IMR-90 (cell line): ENCODE measurements around the gene NCAPG2.

ENCODE experiments used
- BHLHE40 ChIP-seq: fragments of 150-350 bp; IDR thresholded peaks from 2 replicates; pipeline ENCODE4 v1.6.1; 2016; ENCODE audit warnings: mild to moderate bottlenecking, low read depth, low read length
- CHD1 ChIP-seq: IDR thresholded peaks from 2 replicates; pipeline ENCODE4 v1.6.1; 2012; ENCODE audit warnings: low read depth, low read length, improper control_type of control experiment
- FOS ChIP-seq: fragments of 150-350 bp; IDR thresholded peaks from 2 replicates; pipeline ENCODE4 v1.6.1; 2016; ENCODE audit warnings: low read depth, low read length
- MAFK ChIP-seq: IDR thresholded peaks from 2 replicates; pipeline ENCODE4 v1.6.1; 2012; ENCODE audit warnings: low read depth, low read length, improper control_type of control experiment
- POLR2A ChIP-seq: IDR thresholded peaks from 2 replicates; pipeline ENCODE4 v1.6.1; 2012; ENCODE audit warnings: mild to moderate bottlenecking, low read depth, low read length
- TF ChIP-seq, protein P1 (sequence below): fragments of 150-350 bp; IDR thresholded peaks from 2 replicates; pipeline ENCODE4 v1.6.1; 2017; ENCODE audit warnings: mild to moderate bottlenecking, antibody characterized with exemption, low read length, low read depth
- TF ChIP-seq, protein P2 (sequence below): conservative IDR thresholded peaks from 2 replicates; pipeline ENCODE4 v1.5.1; 2012; ENCODE audit warnings: mild to moderate bottlenecking, low read depth, low read length, improper control_type of control experiment

DNA sequence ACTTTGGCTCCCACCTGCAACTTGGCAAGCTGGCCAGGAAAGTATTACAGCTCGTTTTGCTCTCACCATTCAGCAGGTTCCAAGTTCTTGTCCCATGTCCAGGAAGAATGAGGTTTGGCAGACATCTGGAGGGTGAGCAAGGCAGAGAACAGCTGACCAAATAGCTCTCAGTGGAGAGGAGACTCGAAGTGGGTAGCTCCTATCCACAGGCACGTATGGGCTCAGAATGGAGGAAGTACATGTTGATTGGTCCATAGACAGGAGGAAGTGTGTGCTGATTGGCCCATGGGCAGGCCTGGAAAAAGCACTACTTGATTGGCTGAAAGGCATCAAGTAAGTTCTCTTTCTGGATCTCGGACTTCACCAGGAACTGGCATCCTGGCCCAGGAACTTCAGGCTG, 3.0 kb upstream of the NCAPG2 start:
- TF ChIP-seq, protein P1, sequence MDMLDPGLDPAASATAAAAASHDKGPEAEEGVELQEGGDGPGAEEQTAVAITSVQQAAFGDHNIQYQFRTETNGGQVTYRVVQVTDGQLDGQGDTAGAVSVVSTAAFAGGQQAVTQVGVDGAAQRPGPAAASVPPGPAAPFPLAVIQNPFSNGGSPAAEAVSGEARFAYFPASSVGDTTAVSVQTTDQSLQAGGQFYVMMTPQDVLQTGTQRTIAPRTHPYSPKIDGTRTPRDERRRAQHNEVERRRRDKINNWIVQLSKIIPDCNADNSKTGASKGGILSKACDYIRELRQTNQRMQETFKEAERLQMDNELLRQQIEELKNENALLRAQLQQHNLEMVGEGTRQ = no peak
- TF ChIP-seq FOS (no peak), CHD1 (no peak), POLR2A (no peak), MAFK (no peak), BHLHE40 (no peak)
- TF ChIP-seq, protein P2, sequence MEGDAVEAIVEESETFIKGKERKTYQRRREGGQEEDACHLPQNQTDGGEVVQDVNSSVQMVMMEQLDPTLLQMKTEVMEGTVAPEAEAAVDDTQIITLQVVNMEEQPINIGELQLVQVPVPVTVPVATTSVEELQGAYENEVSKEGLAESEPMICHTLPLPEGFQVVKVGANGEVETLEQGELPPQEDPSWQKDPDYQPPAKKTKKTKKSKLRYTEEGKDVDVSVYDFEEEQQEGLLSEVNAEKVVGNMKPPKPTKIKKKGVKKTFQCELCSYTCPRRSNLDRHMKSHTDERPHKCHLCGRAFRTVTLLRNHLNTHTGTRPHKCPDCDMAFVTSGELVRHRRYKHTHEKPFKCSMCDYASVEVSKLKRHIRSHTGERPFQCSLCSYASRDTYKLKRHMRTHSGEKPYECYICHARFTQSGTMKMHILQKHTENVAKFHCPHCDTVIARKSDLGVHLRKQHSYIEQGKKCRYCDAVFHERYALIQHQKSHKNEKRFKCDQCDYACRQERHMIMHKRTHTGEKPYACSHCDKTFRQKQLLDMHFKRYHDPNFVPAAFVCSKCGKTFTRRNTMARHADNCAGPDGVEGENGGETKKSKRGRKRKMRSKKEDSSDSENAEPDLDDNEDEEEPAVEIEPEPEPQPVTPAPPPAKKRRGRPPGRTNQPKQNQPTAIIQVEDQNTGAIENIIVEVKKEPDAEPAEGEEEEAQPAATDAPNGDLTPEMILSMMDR = no peak
